Kidney capillary endothelial cell (primary cell): ENCODE data around the gene DNAJC16.

Experiments
- DNase-seq: peaks from one replicate; pipeline ENCODE4 v3.0.0-alpha.2; 2018; ENCODE audit warnings: low spot score

The DNAJC16 gene

GRCh38 chr1:15620902-15621682 lies 94.4 kb downstream of the DNAJC16 start:
- DNase-seq, result no peak

DNA sequence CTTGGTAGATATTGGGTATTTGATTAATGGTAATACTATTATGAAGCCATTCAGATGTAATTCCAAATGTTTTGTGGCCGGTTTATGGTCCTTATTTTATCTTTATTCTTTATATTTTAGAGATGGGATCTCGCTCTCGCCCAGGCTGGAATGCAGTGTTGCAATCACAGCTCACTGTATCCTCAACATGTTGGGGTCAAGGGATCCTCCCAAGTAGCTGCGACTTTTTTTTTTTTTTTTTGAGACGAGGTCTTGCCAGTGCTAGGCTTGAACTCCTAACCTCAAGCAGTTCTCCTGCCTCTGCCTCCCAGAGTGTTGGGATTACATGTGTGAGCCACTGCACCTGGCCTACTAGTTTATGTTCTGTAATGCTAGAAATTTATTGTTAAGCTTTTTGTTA lies 95.3 kb downstream of the DNAJC16 start:
- DNase-seq, result no peak

GRCh38 chr1:15622712-15623373 lies 96.2 kb downstream of the DNAJC16 start:
- no peak for DNase-seq

GRCh38 chr1:15623435-15623834 lies 96.8 kb downstream of the DNAJC16 start:
- no peak for DNase-seq

GRCh38 chr1:15624133-15624714 lies 97.6 kb downstream of the DNAJC16 start:
- no peak for DNase-seq

DNA sequence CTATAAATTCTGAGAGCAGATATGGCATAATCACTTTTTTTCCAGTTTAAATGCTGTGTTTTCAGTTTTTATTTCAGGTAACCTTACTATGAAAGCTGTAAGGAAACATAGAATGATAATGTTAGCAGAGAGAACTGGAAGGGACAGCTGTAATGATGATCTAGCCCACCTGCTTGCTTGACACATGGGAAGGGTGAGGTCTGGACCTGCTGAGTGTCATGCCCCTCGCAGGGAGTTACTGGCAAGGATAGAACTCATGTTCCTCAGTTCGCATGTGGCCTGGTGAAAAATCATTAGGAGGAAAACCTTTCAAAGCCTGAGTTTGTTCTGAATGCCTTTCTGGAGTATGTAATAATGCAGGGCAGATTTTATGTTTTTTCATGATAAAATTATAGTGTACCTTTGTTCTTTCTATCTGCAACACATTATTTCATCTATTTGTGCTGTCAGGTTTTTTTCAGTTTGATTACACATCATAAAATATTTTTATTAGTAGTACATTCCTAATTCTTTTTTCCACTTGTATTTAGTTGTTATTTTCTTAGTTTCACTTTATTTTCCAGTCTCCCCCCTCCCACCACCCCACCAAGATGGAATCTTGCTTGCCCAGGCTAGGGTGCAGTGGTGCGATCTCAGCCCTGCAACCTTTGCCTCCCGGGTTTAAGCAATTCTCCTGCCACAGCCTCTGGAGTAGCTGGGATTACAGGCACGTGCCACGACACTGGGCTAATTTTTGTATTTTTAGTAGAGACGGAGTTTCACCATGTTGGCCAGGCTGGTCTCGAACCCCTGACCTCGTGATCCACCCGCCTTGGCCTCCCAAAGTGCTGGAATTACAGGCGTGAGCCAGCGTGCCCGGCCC lies 98.6 kb downstream of the DNAJC16 start:
- no peak for DNase-seq
